Muscle layer of colon (tissue), 2 donors: ENCODE data around the gene ACOT13.
"Not testable (repeated sequence)": the region's sequence is repeated elsewhere in the genome, so short reads cannot be mapped to it uniquely, and the experiment has no call there.

Source experiments
- H3K27ac ChIP-seq: one replicate; pipeline ENCODE4 v1.7.0; 2013; ENCODE audit warnings: low read depth, mild to moderate bottlenecking, low read length, moderate library complexity
- H3K27me3 ChIP-seq, 2 donors: one replicate each; pipeline ENCODE4 v1.7.0; 2013; ENCODE audit warnings: low read length in 2 of 2, mild to moderate bottlenecking in 2 of 2; ENCODE audit not compliant: insufficient read depth in 2 of 2, control insufficient read depth in 1 of 2
- H3K36me3 ChIP-seq: one replicate; pipeline ENCODE4 v1.7.0; 2013; ENCODE audit warnings: mild to moderate bottlenecking, low read length; ENCODE audit not compliant: insufficient read depth
- H3K4me1 ChIP-seq: one replicate; pipeline ENCODE4 v1.7.0; 2013; ENCODE audit warnings: mild to moderate bottlenecking, low read length; ENCODE audit not compliant: insufficient read depth
- H3K4me3 ChIP-seq, 2 donors: one replicate each; pipeline ENCODE4 v1.7.0; 2013; ENCODE audit warnings: low read length in 2 of 2, low read depth in 1 of 2, mild to moderate bottlenecking in 1 of 2, moderate library complexity in 1 of 2
- H3K9ac ChIP-seq: one replicate; pipeline ENCODE4 v1.7.0; 2013; ENCODE audit warnings: low read length
- H3K9me3 ChIP-seq: one replicate; pipeline ENCODE4 v1.7.0; 2013; ENCODE audit warnings: mild to moderate bottlenecking, low read length
- donor health status: abdominal sarcoma.
- donor health status: Adenocarcinoma of cecum.

The ACOT13 gene

GRCh38 chr6:24663189-24663588 lies 3.7 kb upstream of the ACOT13 start:
- Histone ChIP-seq H3K4me3 (no peak overlapping the region), H3K27ac (no peak overlapping the region), H3K4me1 (peaks cover 22% of the 10 kb centered on the region), H3K9ac (no peak overlapping the region), H3K36me3 (peaks cover 17% of the 10 kb centered on the region), H3K9me3 (no peaks in the 10 kb centered on the region), H3K27me3 (no peaks in the 10 kb centered on the region)

- H3K27me3 ChIP-seq, result no peaks in the 10 kb centered on the region
- peaks cover 24% of the 10 kb centered on the region for H3K4me1 ChIP-seq
- no peak overlapping the region for H3K4me3 ChIP-seq
- H3K9me3 ChIP-seq, result no peaks in the 10 kb centered on the region
- H3K27ac ChIP-seq, result no peak overlapping the region
- H3K36me3 ChIP-seq, result peaks cover 14% of the 10 kb centered on the region
- H3K9ac ChIP-seq, result no peak overlapping the region
Observed at GRCh38 chr6:24664046-24664987, 2.6 kb upstream of the ACOT13 start.

- Histone ChIP-seq H3K27ac (peak overlapping the region; percentile 95), H3K36me3 (peaks cover 14% of the 10 kb centered on the region), H3K4me3 (peak overlapping the region; percentile 97 to 100), H3K9ac (peak overlapping the region; percentile 94), H3K27me3 (no peaks in the 10 kb centered on the region), H3K9me3 (no peaks in the 10 kb centered on the region), H3K4me1 (peaks cover 24% of the 10 kb centered on the region)
Observed at GRCh38 chr6:24666097-24666640, 708 bp upstream of the ACOT13 start.

GRCh38 chr6:24667378-24667803 lies 514 bp downstream of the ACOT13 start:
- H3K9ac ChIP-seq, result peak overlapping the region; percentile 97
- no peaks in the 10 kb centered on the region for H3K9me3 ChIP-seq
- peak overlapping the region; percentile 69 for H3K27ac ChIP-seq
- peaks cover 24% of the 10 kb centered on the region for H3K4me1 ChIP-seq
- H3K27me3 ChIP-seq, result no peaks in the 10 kb centered on the region
- H3K36me3 ChIP-seq, result peaks cover 14% of the 10 kb centered on the region
- H3K4me3 ChIP-seq, result peak overlapping the region; percentile 97 to 100

GRCh38 chr6:24668066-24668996 lies 1.5 kb downstream of the ACOT13 start:
- not testable (repeated sequence) for H3K36me3 ChIP-seq, H3K9ac ChIP-seq, H3K27ac ChIP-seq, H3K9me3 ChIP-seq, H3K27me3 ChIP-seq
- Histone ChIP-seq H3K4me3 (peak overlapping the region in 1 of 2 donors; percentile 100), H3K4me1 (peaks cover 24% of the 10 kb centered on the region)

GRCh38 chr6:24668997-24669361 lies 2.1 kb downstream of the ACOT13 start:
- no peak overlapping the region for H3K9ac ChIP-seq
- no peak overlapping the region for H3K4me3 ChIP-seq
- H3K36me3 ChIP-seq, result peaks cover 2% of the 10 kb centered on the region
- H3K27ac ChIP-seq, result no peak overlapping the region
- H3K9me3 ChIP-seq, result no peaks in the 10 kb centered on the region
- no peaks in the 10 kb centered on the region for H3K27me3 ChIP-seq
- H3K4me1 ChIP-seq, result peaks cover 24% of the 10 kb centered on the region

GRCh38 chr6:24670492-24670891 lies 3.6 kb downstream of the ACOT13 start:
- peaks cover 14% of the 10 kb centered on the region for H3K4me1 ChIP-seq
- H3K9me3 ChIP-seq, H3K36me3 ChIP-seq, H3K27ac ChIP-seq, H3K4me3 ChIP-seq, H3K9ac ChIP-seq, H3K27me3 ChIP-seq: not testable (repeated sequence)

- H3K36me3 ChIP-seq, H3K27me3 ChIP-seq, H3K9ac ChIP-seq, H3K27ac ChIP-seq, H3K4me3 ChIP-seq, H3K9me3 ChIP-seq: not testable (repeated sequence)
- H3K4me1 ChIP-seq, result peaks cover 11% of the 10 kb centered on the region
Observed at GRCh38 chr6:24671077-24671476, 4.2 kb downstream of the ACOT13 start.

GRCh38 chr6:24672620-24673182 lies 5.8 kb downstream of the ACOT13 start:
- Histone ChIP-seq H3K9me3 (no peaks in the 10 kb centered on the region), H3K27ac (no peak overlapping the region), H3K4me3 (no peak overlapping the region), H3K27me3 (no peaks in the 10 kb centered on the region), H3K4me1 (peaks cover 6% of the 10 kb centered on the region), H3K36me3 (no peaks in the 10 kb centered on the region), H3K9ac (no peak overlapping the region)

GRCh38 chr6:24673625-24674024 lies 6.7 kb downstream of the ACOT13 start:
- no peaks in the 10 kb centered on the region for H3K4me1 ChIP-seq
- H3K9ac ChIP-seq, result no peak overlapping the region
- H3K4me3 ChIP-seq, result no peak overlapping the region
- H3K9me3 ChIP-seq, result no peaks in the 10 kb centered on the region
- no peaks in the 10 kb centered on the region for H3K27me3 ChIP-seq
- no peaks in the 10 kb centered on the region for H3K36me3 ChIP-seq
- no peak overlapping the region for H3K27ac ChIP-seq

GRCh38 chr6:24678792-24679352 lies 12.0 kb downstream of the ACOT13 start:
- not testable (repeated sequence) for H3K4me1 ChIP-seq, H3K9ac ChIP-seq, H3K27ac ChIP-seq, H3K36me3 ChIP-seq, H3K9me3 ChIP-seq, H3K27me3 ChIP-seq, H3K4me3 ChIP-seq
